PFSK-1 (cell line): Measurements from ENCODE around the gene NUDT3.

ENCODE experiments used
- FOXP2 ChIP-seq: optimal IDR thresholded peaks from 2 replicates; pipeline ENCODE3; 2011; ENCODE audit warnings: borderline replicate concordance, control low read depth, inconsistent platforms; ENCODE audit not compliant: insufficient read depth; ENCODE audit errors: extremely low read length, extremely low read depth
- POLR2AphosphoS5 ChIP-seq: IDR thresholded peaks from 2 replicates; pipeline ENCODE4 v1.6.1; 2012; ENCODE audit warnings: low read depth, mild to moderate bottlenecking, control low read depth, low read length, moderate library complexity
- SIN3A ChIP-seq: IDR thresholded peaks from 2 replicates; pipeline ENCODE4 v1.6.1; 2012; ENCODE audit warnings: mild to moderate bottlenecking, low read length, moderate library complexity, borderline replicate concordance; ENCODE audit not compliant: insufficient read depth
- TAF1 ChIP-seq: IDR thresholded peaks from 2 replicates; pipeline ENCODE4 v1.6.1; 2012; ENCODE audit warnings: low read length, control low read depth, borderline replicate concordance; ENCODE audit not compliant: insufficient read depth
- TF ChIP-seq, protein P1 (sequence below), 2 experiments: IDR thresholded peaks; 2 replicates each; pipeline versions ENCODE4 v1.6.1 to v1.8.0; 2011 to 2012; ENCODE audit warnings: low read depth in 2 of 2, low read length in 2 of 2, control low read depth in 1 of 2, inconsistent platforms in 1 of 2, mild to moderate bottlenecking in 1 of 2, moderate library complexity in 1 of 2; ENCODE audit not compliant: insufficient read depth in 1 of 2

Gene NUDT3

GRCh38 chr6:34267746-34268145, 124.7 kb downstream of the NUDT3 start:
- no peak for TF ChIP-seq TAF1
- TF ChIP-seq, protein P1, sequence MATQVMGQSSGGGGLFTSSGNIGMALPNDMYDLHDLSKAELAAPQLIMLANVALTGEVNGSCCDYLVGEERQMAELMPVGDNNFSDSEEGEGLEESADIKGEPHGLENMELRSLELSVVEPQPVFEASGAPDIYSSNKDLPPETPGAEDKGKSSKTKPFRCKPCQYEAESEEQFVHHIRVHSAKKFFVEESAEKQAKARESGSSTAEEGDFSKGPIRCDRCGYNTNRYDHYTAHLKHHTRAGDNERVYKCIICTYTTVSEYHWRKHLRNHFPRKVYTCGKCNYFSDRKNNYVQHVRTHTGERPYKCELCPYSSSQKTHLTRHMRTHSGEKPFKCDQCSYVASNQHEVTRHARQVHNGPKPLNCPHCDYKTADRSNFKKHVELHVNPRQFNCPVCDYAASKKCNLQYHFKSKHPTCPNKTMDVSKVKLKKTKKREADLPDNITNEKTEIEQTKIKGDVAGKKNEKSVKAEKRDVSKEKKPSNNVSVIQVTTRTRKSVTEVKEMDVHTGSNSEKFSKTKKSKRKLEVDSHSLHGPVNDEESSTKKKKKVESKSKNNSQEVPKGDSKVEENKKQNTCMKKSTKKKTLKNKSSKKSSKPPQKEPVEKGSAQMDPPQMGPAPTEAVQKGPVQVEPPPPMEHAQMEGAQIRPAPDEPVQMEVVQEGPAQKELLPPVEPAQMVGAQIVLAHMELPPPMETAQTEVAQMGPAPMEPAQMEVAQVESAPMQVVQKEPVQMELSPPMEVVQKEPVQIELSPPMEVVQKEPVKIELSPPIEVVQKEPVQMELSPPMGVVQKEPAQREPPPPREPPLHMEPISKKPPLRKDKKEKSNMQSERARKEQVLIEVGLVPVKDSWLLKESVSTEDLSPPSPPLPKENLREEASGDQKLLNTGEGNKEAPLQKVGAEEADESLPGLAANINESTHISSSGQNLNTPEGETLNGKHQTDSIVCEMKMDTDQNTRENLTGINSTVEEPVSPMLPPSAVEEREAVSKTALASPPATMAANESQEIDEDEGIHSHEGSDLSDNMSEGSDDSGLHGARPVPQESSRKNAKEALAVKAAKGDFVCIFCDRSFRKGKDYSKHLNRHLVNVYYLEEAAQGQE (IDR thresholded peaks at IDR 0.05; ENCODE audit: insufficient read depth in 1 of 2, low read depth in 2 of 2, low read length in 2 of 2), result no peak
- TF ChIP-seq SIN3A, result no peak

DNA sequence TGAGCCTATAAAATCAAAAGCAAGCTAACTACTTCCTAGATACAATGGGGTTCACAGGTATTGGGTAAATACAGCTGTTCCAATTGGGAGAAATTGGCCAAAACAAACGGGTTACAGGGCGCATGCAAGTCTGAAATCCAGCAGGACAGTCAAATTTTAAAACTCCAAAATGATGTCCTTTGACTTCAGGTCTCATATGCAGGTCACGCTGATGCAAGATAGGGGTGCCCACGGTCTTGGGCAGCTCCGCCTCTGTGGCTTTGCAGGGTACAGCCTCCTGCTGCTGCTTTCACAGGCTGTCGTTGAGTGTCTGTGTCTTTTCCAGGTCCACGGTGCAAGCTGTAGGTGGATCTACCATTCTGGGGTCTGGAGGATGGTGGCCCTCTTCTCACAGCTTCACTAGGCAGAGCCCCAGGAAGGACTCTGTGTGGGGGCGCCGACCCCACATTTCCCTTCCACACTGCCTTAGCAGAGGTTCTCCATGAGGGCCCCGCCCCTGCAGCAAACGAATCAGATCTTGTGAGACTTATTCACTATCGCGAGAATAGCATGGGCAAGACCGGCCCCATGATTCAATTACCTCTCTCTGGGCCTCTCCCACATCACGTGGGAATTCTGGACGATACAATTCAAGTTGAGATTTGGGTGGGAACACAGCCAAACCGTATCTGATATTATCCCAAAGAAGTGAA, 131.7 kb downstream of the NUDT3 start:
- TF ChIP-seq POLR2AphosphoS5 (no peak), TAF1 (no peak), SIN3A (no peak), FOXP2 (no peak)
- TF ChIP-seq, protein P1 (IDR thresholded peaks at IDR 0.05; ENCODE audit: insufficient read depth in 1 of 2, low read depth in 2 of 2, low read length in 2 of 2), result no peak

GRCh38 chr6:34259529-34260069, 132.9 kb downstream of the NUDT3 start:
- TF ChIP-seq POLR2AphosphoS5, result no peak
- TF ChIP-seq SIN3A, result no peak
- TF ChIP-seq, protein P1 (IDR thresholded peaks at IDR 0.05; ENCODE audit: insufficient read depth in 1 of 2, low read depth in 2 of 2, low read length in 2 of 2), result no peak
- TF ChIP-seq TAF1, result no peak

- TF ChIP-seq, protein P1 (IDR thresholded peaks at IDR 0.05; ENCODE audit: insufficient read depth in 1 of 2, low read depth in 2 of 2, low read length in 2 of 2), result no peak
- TF ChIP-seq POLR2AphosphoS5, result no peak
- TF ChIP-seq TAF1, result no peak
- no peak for TF ChIP-seq FOXP2
- TF ChIP-seq SIN3A, result no peak
Observed at GRCh38 chr6:34249469-34250261, 142.8 kb downstream of the NUDT3 start.
